ENCODE results near the gene DPH7. TPM values are rescaled to one million over a fixed set of nuclear protein-coding genes. Genes with fewer than 3 reads are reported as not detected.

Gene DPH7
- polyA plus RNA-seq, 4 donors, result 35.4 to 48.2 (median 45.3) TPM

Other genes starting within 250 kb of the DPH7 start
- gene EXD3, start 155.8 kb downstream of the DPH7 start, polyA plus RNA-seq (ENCODE audit: insufficient read length in 4 of 4), result 10 to 100 TPM; 12.5 to 19.3 (median 13.8) TPM
- gene NOXA1, start 155.5 kb downstream of the DPH7 start, polyA plus RNA-seq (ENCODE audit: insufficient read length in 4 of 4), result 10 to 100 TPM in 1 of 4 donors, 1 to 10 TPM in 3; 5.7 to 10.1 (median 6.2) TPM
- gene ENTPD8, start 137.6 kb downstream of the DPH7 start, polyA plus RNA-seq (ENCODE audit: insufficient read length in 4 of 4), result under 1 TPM; 0.52 to 0.59 (median 0.56) TPM
- 10 to 100 TPM; 45.5 to 49.6 (median 45.8) TPM for gene NSMF, start 119.6 kb downstream of the DPH7 start, polyA plus RNA-seq (ENCODE audit: insufficient read length in 4 of 4)
- 1 to 10 TPM; 1.6 to 2.7 (median 2.2) TPM for gene PNPLA7, start 28.5 kb downstream of the DPH7 start, polyA plus RNA-seq (ENCODE audit: insufficient read length in 4 of 4)
- gene MRPL41, start 27.0 kb downstream of the DPH7 start, polyA plus RNA-seq (ENCODE audit: insufficient read length in 4 of 4), result 10 to 100 TPM; 15.5 to 30.0 (median 17.1) TPM
- gene ZMYND19, start 11.6 kb upstream of the DPH7 start, polyA plus RNA-seq (ENCODE audit: insufficient read length in 4 of 4), result 10 to 100 TPM; 20.3 to 26.3 (median 21.6) TPM
- gene ARRDC1, start 26.8 kb upstream of the DPH7 start, polyA plus RNA-seq (ENCODE audit: insufficient read length in 4 of 4), result 10 to 100 TPM; 27.9 to 37.7 (median 32.3) TPM
- 10 to 100 TPM; 62.6 to 73.2 (median 71.3) TPM for gene EHMT1, start 40.1 kb upstream of the DPH7 start, polyA plus RNA-seq (ENCODE audit: insufficient read length in 4 of 4)